ENCODE data around the gene RBSN. TPM values are rescaled to one million over a fixed set of nuclear protein-coding genes. Genes with fewer than 3 reads are reported as not detected.

RBSN gene
- total RNA-seq, 1 experiment from 2014 or later, result 18.4 TPM

- H3K27ac ChIP-seq (ENCODE audit: low read depth, low read length), result no peak overlapping the region
- POLR2A ChIA-PET, result no interaction called here
- peaks cover 0 to 5% of the 10 kb centered on the region in 2 experiments; a peak in 1 of 4 replicates for H3K4me1 ChIP-seq (ENCODE audit: control insufficient read depth in 1 of 2, insufficient read depth in 2 of 2, low read length in 2 of 2)
- RAD21 ChIA-PET (ENCODE audit: low non-redundant PET in 1 of 2, low total read pairs in 2 of 2, uncharacterized antibody in 2 of 2, unreplicated experiment in 2 of 2), result interaction anchor here in 1 of 2 experiments (0.6 kb wide), 1 partner anchor 181 kb away, joined by 3 read pairs; no protein-coding TSS in a partner anchor
- intact Hi-C loops (cut with micrococcal nuclease), result loop anchor here (2.0 to 5.0 kb wide), 6 partner anchors 93 to 703 kb away; no protein-coding TSS in a partner anchor
- no peaks in the 10 kb centered on the region for H3K36me3 ChIP-seq (ENCODE audit: control insufficient read depth in 1 of 2, insufficient read depth in 2 of 2, low read length in 2 of 2)
- TF ChIP-seq POLR2A (IDR thresholded peaks at IDR 0.05; ENCODE audit: borderline replicate concordance, extremely low read depth, insufficient read depth, insufficient read length) (no peak), REST (IDR thresholded peaks at IDR 0.05; ENCODE audit: low read depth) (no peak), TCF7L2 (IDR thresholded peaks at IDR 0.05; ENCODE audit: borderline replicate concordance, extremely low read depth, insufficient read depth, insufficient read length) (no peak), CTCF (IDR thresholded peaks at IDR 0.05 in 2 of 3, conservative IDR thresholded peaks at IDR 0.05 in 1 of 3; ENCODE audit: borderline replicate concordance in 1 of 3, insufficient read depth in 1 of 3, low read depth in 2 of 3, low read length in 2 of 3) (no peak), EZH2phosphoT487 (IDR thresholded peaks at IDR 0.05; ENCODE audit: borderline replicate concordance) (no peak), SP1 (IDR thresholded peaks at IDR 0.05; ENCODE audit: low read depth) (no peak), ZBTB33 (IDR thresholded peaks at IDR 0.05; ENCODE audit: extremely low read depth, insufficient replicate concordance, low read length) (no peak)
- no peaks in the 10 kb centered on the region for H3K27me3 ChIP-seq (ENCODE audit: insufficient read depth, low read length)
- BruUV-seq (replicated peaks), result no TSS peak
- H3K9me2 ChIP-seq (ENCODE audit: insufficient read depth), result no peaks in the 10 kb centered on the region
- no peaks in the 10 kb centered on the region for H3K9me3 ChIP-seq (ENCODE audit: control insufficient read depth in 1 of 2, insufficient read depth in 1 of 2, low read depth in 1 of 2, low read length in 2 of 2)
- H2AFZ ChIP-seq (ENCODE audit: low read depth, low read length, poor library complexity, severe bottlenecking), result no peak overlapping the region
- H3K4me2 ChIP-seq (ENCODE audit: low read length), result no peak overlapping the region
- ATAC-seq (no peak), DNase-seq (ENCODE audit: low read depth, low spot score) (no peak)
- H4K20me1 ChIP-seq (ENCODE audit: insufficient read depth), result no peaks in the 10 kb centered on the region
- CTCF ChIA-PET, result interaction anchor here (0.8 to 2.8 kb wide), 8 partner anchors 10 to 298 kb away, joined by 3 to 18 read pairs (median 6); no protein-coding TSS in a partner anchor
- H3K79me2 ChIP-seq (ENCODE audit: insufficient read depth, low read length), result no peaks in the 10 kb centered on the region
- H3K9ac ChIP-seq (ENCODE audit: low read length), result no peak overlapping the region
- no peak overlapping the region for H3K4me3 ChIP-seq (replicated peaks in 1 of 2; ENCODE audit: low read depth in 1 of 2, low read length in 2 of 2)
Observed at GRCh38 chr3:15108869-15109268, 9.9 kb upstream of the RBSN start.

Measured in HCT116 (cell line).